ENCODE measurements around the gene ASPSCR1.

Gene ASPSCR1

GRCh38 chr17:81977211-81977808 lies at the start of gene ASPSCR1:
Gene ASPSCR1, plus strand, starts transcription at chr17:81977629. Its CDS starts 18 bp downstream, at chr17:81977647.
- in situ Hi-C loops (cut with MboI; ENCODE audit: low sequenced_read_pairs): no loop called here

GRCh38 chr17:81927653-81928543 lies 49.5 kb upstream of the ASPSCR1 start, which contains the start of gene MAFG:
Gene MAFG, minus strand, starts transcription at chr17:81927735. Its CDS starts 4,550 bp downstream, at chr17:81923185.
- in situ Hi-C loops (cut with MboI; ENCODE audit: low sequenced_read_pairs): no loop called here

DNA sequence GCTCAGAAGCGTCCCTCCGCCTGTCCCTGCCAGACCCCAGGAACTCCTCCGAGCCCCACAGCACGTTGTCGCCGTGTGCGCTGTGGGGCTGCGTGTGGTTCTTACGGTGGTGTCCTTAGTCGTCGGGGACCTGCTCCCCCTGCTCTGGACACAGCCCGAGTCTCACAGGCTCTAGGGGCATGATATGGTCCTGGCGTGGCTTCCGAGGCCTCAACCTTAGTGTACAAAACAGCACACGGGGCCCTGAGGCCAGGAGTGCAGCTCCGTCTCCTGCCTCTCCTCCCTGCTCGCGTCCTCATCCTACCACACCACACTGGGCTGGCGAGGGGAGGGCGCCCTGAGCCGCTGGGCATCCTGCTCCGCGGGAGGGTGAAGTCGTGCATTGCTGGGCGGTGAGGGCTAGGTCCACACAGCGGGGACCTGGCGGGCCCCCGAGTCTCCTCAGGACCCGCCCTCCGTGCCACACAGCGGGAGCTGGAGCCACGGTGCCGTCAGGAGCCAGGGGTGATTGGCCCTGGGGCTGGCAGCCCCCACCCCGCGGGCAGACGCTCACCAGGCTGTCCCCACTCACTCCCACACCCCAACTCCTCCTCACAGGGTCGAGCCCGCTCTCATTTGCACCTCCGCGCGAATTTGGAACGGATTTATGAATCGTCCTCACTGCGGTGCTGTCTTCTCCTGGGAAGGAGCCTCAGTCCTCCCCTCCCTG lies 48.7 kb upstream of the ASPSCR1 start:
- in situ Hi-C loops (cut with MboI; ENCODE audit: low sequenced_read_pairs): no loop called here

DNA sequence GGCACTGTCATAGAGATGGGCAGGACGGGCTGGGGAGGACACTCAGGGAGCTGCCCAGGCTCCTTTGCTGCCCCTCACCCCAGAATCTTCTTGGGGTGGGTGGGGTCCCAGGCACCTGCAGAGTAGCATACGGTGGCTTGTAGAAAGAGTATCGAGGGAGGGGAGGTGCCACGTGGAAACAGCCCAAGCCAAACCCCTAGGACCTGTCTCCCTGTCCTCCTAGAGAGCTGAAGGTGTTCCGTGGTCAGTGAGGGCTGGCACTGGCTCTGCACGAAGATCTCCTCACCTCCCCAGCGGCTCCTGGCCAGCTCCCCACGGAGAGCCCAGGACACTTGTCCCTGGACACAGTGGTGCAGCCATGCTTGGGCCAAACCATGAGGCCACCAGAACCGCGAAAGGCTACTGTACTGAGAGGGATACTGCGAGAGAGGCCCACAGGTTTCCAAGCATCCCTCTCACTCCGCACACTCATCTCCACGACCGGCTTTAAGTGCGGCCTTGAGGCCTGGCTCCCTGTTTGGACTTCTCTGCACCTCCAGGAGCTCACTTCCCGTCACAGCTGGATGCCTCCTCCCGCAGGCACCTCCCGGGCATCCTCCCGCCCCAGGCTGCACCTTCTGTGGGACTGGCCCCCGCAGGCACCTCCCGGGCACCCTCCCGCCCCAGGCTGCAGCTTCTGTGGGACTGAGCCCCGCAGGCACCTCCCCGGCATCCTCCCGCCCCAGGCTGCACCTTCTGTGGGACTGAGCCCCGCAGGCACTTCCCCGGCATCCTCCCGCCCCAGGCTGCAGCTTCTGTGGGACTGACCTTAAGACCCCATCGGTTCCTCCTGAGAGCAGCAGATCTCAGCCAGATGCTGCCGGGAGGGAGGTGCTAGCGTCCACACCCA lies 47.9 kb upstream of the ASPSCR1 start:
- in situ Hi-C loops (cut with MboI; ENCODE audit: low sequenced_read_pairs): no loop called here

DNA sequence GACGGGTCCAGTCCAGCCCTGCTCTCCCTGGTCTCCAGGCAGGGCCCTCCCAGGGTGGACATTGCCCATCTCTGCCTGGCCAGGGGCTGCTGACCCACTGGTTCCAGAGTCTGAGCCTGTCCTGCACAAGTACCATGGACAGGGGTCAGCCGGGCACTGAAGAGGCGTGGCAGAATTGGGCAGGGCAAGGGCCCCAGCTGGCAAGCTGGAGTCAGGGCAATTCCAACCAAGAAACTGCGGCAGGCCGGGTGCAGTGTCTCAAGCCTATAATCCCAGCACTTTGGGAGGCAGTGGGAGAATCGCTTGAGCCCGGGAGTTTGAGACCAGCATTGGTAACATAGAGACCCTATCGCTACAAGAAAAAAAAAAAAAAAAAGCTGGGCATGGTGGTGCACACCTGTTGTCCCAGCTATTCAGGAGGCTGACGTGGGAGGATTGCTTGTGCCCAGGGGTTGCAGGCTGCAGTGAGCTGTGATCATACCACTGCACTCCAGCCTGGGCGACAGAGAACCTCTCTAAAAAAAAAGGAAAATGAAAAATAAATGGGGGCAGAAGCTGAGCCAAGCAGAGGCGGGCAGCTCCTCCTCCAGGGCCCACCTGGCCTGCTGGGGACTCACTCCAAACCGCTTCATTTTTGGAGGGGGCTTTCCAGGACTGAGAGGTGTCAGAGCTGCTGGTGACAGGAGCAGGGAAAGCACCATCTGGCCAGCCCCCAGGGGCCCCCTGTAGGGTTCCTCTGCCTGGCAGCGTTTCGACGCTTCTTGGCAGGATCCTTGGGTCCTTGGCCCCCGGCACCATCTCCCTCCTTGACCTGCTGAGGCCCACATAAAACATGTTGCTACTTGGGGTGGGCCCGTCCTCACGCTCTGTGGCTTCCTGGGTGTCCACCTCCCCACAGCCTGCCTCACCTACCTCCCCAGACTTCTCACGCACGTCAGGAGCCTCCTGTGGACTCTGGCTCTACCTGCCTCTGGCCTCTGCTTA lies 47.0 kb upstream of the ASPSCR1 start:
- in situ Hi-C loops (cut with MboI; ENCODE audit: low sequenced_read_pairs): no loop called here

DNA sequence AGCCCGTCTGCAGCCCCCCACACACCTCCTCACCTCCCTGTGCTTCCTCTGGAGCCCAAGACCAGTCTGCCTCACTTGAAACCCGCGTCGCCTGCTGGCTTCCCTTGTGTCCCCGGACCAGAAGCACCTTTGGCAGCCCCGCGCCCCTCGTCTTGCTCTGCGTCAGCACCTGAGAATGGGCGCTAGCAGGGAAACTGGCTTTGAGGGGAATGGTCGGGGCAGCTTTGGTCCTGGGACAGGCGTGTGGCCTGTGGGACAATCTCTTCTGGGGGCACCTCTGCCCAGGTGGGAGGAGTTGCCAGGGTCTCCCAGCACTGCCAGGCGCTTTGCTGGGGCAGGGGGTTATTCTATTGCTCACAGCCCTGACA lies 46.3 kb upstream of the ASPSCR1 start:
- in situ Hi-C loops (cut with MboI; ENCODE audit: low sequenced_read_pairs): no loop called here

DNA sequence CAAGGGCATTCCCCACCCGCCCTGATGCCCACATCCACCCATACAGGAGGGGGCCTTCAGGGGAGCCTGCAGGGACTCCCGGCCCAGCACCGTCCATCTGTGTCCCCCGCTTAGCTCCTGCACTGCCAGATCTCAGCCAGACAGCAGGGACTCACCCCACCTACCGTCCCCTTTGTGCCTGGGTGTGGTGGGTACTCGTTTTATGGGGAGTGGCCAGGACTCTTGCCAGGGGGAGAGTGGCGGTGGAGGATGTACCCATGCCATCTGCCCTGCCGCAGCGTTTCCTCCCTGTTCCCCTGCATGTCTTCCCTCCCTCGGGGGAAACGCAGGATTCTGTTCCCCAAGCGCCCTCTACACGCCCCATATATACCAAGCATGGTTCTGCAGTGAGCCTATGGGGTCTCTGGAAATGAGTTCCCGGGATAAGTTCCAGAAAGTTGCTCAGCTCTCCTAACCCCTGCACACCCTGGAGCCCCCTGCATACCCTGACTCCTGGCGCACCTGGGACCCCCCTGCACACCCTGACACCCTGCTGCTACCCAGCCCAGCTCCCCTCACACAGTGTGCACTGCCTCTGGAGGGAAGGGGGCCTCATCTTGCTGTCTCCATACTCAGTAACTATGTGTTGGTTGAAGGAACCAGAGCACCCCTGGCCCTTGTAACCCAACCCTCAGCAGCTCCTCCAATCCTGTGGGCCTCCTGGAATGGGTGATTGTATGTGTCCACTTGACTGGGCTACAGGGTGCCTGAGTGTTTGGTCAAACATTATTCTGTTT lies 45.7 kb upstream of the ASPSCR1 start:
- in situ Hi-C loops (cut with MboI; ENCODE audit: low sequenced_read_pairs): no loop called here

- in situ Hi-C loops (cut with MboI; ENCODE audit: low sequenced_read_pairs): no loop called here
Observed at GRCh38 chr17:81932333-81932983, 45.0 kb upstream of the ASPSCR1 start.

- in situ Hi-C loops (cut with MboI; ENCODE audit: low sequenced_read_pairs): no loop called here
Observed at GRCh38 chr17:81933178-81933699, 44.2 kb upstream of the ASPSCR1 start.

- in situ Hi-C loops (cut with MboI; ENCODE audit: low sequenced_read_pairs): no loop called here
Observed at GRCh38 chr17:81934098-81934757, 43.2 kb upstream of the ASPSCR1 start.

DNA sequence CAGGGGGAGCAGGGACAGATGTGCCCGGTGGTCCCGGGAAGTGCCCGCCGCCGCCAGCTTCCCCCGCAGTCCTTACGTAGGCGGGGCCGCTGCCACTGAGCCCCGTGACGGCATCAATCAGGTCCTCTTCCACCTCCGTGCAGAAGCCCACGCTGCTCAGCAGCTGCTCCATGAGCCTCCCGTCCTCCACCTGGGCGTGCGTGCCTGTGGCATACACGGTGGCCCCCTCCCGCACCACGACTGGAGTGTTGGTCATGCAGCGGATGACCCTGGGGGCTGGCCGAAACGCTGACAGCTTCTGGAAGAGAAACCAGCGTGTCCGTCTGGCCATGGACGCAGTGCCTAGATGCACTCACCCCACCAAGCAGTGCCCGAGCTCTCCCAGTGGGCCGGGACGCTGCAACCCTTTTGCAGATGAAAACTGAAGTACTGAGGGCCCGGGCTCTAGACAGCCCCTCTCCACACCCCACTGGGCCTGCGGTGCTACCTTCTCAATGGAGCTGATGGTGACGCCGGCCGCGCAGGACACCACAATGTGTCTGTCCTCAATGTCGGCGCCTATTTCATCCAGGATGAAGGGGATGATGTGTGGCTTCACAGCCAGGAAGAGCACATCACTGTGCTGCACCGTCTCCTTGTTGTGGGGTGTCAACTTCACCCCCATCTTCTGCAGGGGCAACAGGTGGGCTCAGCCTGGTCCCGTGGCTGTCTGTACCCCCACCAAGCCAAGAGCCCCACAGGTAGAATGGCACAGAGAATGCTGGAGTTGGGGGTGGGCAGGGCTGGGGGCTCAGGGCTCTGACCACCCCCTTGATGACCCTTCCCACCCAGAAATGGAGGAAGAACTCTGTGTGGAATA lies 42.4 kb upstream of the ASPSCR1 start:
- in situ Hi-C loops (cut with MboI; ENCODE audit: low sequenced_read_pairs): no loop called here

DNA sequence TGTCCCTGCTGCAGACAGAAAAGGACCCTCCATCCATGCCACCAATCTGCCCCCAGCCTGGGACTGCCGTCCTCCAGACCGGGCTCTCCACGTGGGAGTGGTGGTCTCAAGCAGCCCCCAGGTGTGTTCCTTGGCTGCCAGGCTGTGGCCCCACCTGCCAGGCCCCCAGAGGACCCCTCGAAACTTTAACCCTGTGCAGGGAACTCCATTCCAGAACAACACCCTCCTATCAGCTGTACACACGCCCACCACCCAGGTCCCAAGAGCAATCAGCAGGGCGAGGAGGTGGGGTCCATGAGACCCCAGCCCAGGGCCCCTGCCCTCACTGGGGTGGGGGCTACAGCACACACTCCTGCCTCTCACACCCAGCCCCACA lies 41.7 kb upstream of the ASPSCR1 start:
- in situ Hi-C loops (cut with MboI; ENCODE audit: low sequenced_read_pairs): no loop called here

- in situ Hi-C loops (cut with MboI; ENCODE audit: low sequenced_read_pairs): no loop called here
Observed at GRCh38 chr17:81939218-81939617, 38.2 kb upstream of the ASPSCR1 start.

DNA sequence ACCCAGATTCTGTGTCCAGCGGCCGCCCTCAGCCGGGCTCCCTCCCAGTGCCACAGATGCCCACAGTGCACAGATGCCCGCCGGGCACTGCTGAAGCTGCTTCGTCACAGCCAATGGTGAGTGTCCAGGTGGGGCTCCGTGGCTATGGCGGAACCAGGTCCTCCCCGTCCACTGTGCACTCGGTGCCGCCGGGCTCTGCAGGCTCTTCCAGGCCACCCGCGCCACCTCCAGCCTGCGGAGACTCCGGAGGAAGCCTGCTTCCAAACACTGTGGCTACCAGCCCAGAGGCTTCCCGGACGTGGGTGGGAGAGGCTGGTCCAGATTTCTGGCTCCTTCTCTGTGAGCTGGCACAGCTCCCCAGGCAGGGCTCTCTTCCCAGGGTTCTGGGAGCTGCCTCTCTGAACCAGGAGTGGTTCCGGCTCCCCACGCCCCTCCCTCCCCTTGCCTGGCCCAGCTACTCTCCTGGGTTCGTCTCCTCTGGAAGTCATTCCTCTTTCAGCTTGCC lies 37.5 kb upstream of the ASPSCR1 start:
- in situ Hi-C loops (cut with MboI; ENCODE audit: low sequenced_read_pairs): no loop called here

- in situ Hi-C loops (cut with MboI; ENCODE audit: low sequenced_read_pairs): no loop called here
Observed at GRCh38 chr17:81940538-81941483, 36.6 kb upstream of the ASPSCR1 start.

All from HL-60/S4 treated with phorbol 12-myristate 13-acetate at 8.2 ng/mL for 4 days and 3 days (cell line).